NT2/D1 (cell line): ENCODE data around the gene RIMKLA.

Experiments
- SUZ12 ChIP-seq: IDR thresholded peaks from 2 replicates; pipeline ENCODE4 v1.6.1; 2011; ENCODE audit not compliant: insufficient read length, insufficient read depth; ENCODE audit errors: extremely low read depth
- YY1 ChIP-seq: IDR thresholded peaks from 2 replicates; pipeline ENCODE4 v1.6.1; 2011; ENCODE audit not compliant: insufficient read length, insufficient read depth

GRCh38 chr1:42424201-42424600 lies 43.6 kb downstream of the RIMKLA start:
- no peak for TF ChIP-seq SUZ12
- no peak for TF ChIP-seq YY1
